HG03039 (cell line): ENCODE results near the gene SLC27A6.

Experiments
- ATAC-seq: cut with Tn5 transposase; IDR thresholded peaks from one replicate; pipeline ENCODE4 v1.9.1; 2021; ENCODE audit warnings: mild to moderate bottlenecking, moderate library complexity; ENCODE audit not compliant: unreplicated experiment

Gene SLC27A6

DNA sequence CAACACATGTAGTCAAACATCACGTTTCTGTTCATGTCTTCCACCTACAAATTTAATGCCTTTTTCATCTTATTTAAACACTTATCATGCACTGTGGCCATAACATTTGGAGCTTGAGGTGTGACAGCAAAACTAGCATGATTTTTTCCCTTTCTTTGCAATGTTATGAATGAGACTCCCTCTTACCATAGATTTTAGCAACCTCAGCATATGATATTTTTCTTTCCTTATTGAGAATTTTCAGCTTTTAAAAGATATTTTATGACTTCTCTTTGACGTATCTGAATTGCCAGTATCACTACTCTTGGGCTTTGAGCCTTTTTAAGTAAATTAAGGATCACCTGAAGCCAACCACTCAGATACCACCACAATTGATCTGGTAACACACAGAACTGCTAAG lies 96.6 kb downstream of the SLC27A6 start:
- ATAC-seq = no peak

DNA sequence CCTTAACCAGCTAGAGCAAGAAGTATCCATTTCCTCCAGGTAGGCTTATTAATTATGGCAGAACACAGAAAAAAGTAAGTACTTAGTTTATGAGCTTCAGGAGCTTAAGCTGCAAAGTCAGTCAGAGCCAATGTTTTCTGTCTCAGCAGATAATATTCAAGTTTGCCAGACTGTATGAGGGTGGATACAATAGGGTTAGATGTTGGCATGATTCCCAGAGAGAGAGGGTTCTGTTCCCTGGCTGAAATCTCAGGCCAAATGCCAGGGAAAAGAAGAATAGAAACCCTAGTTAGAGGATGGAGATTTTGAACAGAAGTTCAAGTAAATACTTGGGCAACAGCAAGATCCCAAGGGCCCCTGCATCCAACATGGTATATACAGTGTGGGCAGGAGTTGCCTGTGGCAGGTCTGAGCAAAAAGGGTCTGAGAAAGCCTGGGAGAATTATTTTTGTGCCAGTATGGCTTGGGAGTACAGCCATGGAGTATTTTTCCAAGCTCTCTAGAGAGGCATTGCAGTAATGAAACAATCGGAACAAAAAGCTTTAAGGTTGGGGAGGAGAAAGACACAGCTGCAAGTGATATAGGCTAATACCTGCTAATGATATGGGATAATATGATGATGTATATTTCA lies 98.3 kb downstream of the SLC27A6 start:
- no peak for ATAC-seq

DNA sequence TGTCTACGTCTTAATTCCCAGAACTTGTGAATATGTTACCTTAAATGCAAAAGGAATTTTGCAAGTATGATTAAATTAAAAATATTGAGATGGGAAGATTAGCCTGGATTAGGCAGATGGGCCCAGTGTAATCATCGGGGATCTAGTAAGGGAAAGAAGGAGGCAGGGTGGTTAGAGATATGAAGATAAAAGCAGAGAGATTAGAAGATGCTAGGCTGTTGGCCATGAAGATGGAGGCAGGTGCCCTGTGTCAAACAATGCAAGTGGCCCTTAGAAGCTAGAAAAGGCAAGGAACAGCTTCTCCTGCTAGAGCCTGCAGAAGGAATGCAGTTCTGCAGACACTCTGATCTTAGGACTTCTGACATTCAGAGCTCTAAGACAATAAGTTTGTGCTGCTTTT lies 100.4 kb downstream of the SLC27A6 start:
- ATAC-seq = no peak

DNA sequence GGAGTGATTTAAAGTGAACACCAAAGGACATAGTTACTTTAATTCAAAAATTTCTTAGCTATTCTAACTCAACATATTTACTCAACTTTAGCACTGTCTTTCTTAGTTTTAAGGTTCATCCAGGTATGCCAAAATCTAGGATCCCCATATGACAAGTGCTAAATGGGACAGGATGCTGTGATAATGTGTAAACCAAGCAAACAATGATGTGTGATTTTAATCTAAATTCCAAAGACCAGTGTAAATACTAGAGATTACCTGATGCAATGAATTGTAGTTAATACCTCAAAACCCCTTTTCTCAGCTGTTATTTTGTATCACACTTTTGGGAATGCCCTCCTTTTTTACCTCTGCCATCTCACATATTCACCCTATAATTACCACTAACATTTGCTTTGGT lies 102.5 kb downstream of the SLC27A6 start:
- ATAC-seq = no peak

DNA sequence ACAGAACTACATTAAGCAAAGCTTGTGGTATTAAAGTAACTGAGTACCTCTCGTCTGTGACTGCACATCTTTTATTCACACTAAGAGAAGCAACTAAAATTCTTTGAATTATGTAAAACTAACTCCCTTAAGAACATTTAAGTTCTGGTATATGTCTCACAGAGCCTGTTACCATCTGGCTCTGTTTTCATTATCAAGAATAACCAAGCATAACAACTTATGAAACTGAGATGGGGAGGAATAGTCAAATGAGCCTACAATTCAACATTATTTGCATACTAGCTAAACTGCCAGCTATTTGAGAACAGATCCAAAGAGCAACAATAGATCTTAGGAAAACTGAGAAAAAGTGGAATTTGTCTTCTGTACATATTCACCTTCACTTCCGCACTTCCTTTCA lies 104.0 kb downstream of the SLC27A6 start:
- ATAC-seq = peak; percentile 89

DNA sequence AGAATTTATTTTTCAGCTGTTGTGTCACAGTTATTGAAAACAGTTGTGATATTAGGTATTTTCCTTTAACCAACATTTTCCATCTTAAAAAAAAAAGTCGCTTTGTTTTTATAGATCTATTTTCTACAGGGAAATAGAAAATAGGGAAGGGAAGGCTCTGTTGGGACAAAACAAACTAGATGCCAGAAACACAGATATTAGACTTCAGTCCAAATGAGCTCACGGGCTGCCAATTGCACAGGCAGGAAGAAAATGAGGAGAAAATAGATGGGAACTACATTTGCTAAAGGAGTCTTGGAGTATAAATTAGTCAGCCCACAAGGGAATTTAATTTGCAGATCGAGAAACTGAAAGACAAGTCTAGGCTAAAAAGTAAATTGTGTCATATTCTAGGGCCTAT lies 107.8 kb downstream of the SLC27A6 start:
- no peak for ATAC-seq

DNA sequence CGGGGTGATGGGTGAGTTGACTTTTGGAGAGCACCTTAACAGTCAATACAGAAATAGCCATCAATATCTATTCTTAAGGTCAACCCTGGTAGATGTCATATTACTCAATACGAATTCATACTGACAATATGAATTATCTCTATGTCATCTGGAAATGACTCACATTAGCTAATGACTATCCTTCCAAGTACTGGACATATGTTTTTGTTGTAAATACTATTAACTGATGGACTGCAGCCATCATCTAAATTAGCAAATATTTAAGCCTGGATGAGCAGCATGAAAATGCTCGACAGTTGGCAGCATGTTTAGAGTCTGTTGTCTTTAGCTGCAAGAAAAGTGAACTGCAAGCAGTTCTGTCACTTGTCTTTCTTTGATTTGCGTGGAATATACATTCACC lies 109.6 kb downstream of the SLC27A6 start:
- ATAC-seq = no peak

DNA sequence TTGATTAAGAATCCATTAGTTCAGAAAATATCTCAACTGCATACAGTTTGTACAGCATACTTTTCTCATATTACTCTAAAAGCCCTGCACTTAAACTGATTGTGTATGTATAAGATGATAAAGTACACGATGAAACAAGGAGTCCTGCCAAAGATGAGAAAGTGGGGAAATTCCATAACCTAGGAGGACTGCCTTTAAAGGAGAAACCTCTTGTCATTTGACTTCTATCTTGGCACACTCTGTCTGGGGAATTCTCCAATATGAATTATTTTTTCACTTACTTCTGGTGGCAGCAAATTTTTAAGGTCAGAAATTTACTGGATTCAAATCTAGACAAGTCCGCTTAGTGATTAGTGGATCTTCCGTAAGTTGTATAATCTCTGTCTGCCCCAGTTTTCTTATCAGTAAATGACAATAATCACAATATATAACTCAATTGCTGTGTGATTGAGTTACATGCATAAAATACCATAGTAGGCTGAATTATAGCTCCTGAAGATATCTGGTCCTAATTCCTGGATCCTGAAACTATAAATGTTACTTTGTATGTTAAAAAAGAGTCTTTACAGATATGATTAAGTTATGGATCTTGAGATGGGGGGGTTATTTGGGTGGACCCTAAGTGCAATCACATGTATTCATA lies 112.3 kb downstream of the SLC27A6 start:
- ATAC-seq = no peak

DNA sequence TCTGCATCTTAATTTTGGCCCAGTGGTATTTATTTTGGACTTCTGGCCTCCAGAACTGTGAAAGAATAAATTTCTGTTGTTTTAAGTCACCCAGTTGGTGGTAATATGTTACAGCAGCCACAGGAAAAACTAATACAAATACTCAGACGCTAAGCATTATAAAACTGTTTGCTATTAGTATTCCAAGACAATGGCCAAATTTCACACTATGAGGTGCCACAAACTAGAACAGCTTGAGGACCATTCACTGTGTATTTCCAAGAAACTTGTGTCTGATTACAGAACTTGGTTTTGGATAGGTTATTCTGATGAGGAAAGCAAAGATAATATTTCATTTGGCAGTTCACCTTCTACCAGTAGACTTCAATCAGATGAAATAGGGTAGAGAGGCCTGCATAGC lies 113.0 kb downstream of the SLC27A6 start:
- ATAC-seq = no peak

DNA sequence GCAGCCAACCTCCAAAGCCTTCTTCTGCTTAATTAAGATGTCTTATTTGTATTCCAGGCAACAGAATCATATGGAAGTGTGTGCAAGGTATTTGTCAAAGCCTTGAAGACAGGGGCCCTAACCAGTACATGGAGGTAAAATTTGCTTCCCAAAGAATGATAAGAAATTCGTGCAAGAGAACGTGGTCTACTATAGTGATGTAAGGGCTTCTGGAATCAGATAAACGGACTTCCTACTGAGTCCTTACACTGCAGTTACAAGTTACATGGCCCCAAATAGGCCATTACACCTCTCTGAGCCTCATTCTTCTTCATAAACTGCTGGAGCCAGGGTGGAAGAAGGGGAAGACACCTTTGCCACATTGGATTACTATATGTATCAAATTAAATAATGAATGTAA lies 113.4 kb downstream of the SLC27A6 start:
- ATAC-seq = no peak

DNA sequence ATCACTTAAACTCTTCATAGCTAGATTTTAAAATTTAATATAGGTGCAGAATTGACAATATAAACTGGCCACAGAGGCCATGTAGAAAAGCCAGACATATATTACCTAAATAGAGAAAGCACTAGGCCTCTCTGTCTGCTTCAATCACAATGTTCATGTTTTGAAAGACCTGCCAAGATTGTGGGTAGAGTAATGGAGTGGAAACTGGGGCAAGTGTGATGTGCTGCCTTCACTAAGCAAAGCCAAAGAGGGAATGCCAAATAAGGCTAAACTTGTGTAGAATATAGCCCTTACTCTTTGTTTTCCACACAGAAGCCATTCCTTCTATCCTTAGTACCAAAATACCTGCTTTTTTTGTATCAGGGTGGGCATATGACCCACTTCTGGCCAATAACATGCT lies 114.2 kb downstream of the SLC27A6 start:
- no peak for ATAC-seq

DNA sequence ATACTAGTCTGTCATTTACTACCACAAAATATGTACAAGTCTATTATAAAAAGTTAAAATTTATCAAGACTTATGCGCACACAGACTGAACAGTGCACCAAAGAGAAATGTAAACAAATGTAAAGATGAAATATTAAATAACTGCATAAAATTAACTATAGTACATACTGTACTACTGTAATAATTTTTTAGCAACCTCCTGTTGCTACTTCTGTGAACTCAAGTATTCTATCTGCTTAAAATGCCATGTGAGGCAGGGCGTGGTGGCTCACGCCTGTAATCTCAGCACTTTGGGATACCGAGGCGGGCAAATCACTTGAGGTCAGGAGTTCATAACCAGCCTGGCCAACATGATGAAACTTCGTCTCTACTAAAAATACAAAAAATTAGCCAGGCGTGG lies 115.5 kb downstream of the SLC27A6 start:
- no peak for ATAC-seq

DNA sequence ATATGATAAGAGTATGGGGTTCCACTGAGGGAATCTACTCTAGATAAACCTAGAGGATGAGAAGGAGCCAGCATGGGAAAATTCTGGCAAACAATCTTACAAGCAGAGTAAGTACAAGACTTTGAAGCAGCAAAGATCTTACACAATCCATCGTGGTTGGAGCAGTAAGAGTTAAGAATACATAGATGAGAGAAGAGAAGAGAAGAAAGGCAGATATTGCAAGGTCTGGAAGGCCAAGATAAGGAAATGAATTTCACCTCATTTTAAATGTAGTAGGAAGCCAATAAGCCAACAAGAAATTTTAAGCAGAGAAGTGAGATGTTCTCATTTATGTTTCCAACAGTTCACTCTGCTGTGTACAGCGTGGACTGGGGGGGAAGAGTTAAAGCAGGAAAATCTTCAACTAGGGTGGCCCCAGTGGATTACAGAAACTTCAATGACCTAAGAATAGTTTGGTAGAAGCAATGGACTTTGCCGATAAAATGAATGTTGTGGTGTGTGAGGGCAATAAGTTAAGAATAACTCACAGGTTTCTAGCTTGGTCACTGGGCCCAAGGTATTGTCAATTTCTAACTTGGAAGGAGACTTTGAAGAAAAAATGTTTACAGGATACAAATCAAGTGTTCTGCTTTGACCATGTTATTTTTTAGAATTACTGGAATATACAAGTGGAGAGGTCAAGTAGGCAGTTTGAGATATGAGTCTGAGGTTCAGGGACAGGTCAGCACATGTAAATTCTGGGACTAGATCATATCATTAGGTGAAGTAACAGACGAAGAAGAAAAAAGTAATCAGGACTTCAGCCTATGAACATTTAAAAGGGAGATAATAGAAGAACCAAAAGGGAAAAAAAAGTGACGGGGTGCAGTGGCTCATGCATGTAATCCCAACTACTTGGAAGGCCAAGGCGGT lies 117.2 kb downstream of the SLC27A6 start:
- no peak for ATAC-seq
